Measurements from ENCODE around the gene UBA6. TPM values are rescaled to one million over a fixed set of nuclear protein-coding genes. Genes with fewer than 3 reads are reported as not detected.

The UBA6 gene
- total and polyA plus RNA-seq, 8 donors: 2.0 to 253 (median 11.7) TPM

DNA sequence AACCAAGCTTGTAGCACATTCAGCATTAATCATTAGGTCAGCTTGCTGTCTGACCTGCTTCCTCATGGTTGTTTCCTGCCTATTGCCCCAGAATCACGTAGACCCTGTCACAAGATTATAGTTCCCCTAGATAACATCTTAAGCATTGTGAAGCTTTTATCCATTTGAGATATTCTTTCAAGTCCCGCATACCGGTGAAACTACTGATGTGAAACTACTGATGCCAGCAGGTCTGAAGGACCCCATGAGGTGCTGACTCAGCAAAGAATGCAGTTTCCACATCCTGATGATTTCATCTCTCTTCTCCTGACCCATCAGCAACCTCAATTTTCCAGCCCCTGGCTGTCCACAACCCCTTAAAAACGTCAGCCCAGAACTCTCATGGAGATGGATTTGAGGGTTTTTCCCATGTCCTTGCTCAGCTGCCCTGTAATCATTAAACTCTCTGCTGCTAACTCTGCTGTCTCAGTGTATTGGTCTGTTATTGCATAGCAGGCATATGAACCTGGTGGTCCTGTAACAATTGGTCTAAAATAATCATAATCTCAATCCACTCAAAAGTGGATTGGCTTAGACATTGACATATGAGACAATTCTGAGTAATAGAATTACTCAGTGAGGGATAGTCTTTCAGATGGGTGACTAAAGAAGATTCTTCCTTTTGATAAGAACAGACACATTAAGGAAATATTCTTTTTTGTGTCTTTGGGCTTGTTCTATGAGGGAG, 26.3 kb upstream of the UBA6 start:
- Histone ChIP-seq H3K4me1 (no peaks in the 10 kb centered on the region), H3K36me3 (peaks cover 0 to 12% (median 4%) of the 10 kb centered on the region in 4 donors), H3K27ac (no peak overlapping the region), H3K9me3 (peaks cover 0 to 10% (median 4%) of the 10 kb centered on the region in 4 donors), H3K27me3 (no peaks in the 10 kb centered on the region), H3K4me3 (no peak overlapping the region)
- no peak for DNase-seq
- intact Hi-C loops (cut with DNase I; ENCODE audit: low total_unique reads): no loop called here
- 67 to 82% (median 72%) methylated on average over 4 of the region's 4 CpGs for WGBS, 5 donors
- no peak for TF ChIP-seq POLR2A (IDR thresholded peaks at IDR 0.05)
- TF ChIP-seq POLR2AphosphoS5 (IDR thresholded peaks at IDR 0.05): no peak
- no peak for TF ChIP-seq EP300 (IDR thresholded peaks at IDR 0.05)

GRCh38 chr4:67725981-67726380, 25.0 kb upstream of the UBA6 start:
- intact Hi-C loops (cut with DNase I; ENCODE audit: low total_unique reads): no loop called here
- no peaks in the 10 kb centered on the region for H3K4me1 ChIP-seq
- no peaks in the 10 kb centered on the region for H3K27me3 ChIP-seq
- DNase-seq: no peak
- TF ChIP-seq POLR2A (IDR thresholded peaks at IDR 0.05) (no peak), CTCF (IDR thresholded peaks at IDR 0.05) (no peak), EP300 (IDR thresholded peaks at IDR 0.05) (no peak), POLR2AphosphoS5 (IDR thresholded peaks at IDR 0.05) (no peak)
- peaks cover 0 to 25% (median 8%) of the 10 kb centered on the region in 4 donors for H3K36me3 ChIP-seq
- 86 to 94% (median 93%) methylated on average over 4 of the region's 4 CpGs for WGBS, 5 donors
- H3K9me3 ChIP-seq: peaks cover 0 to 10% (median 4%) of the 10 kb centered on the region in 4 donors
- H3K4me3 ChIP-seq: no peak overlapping the region
- no peak overlapping the region for H3K27ac ChIP-seq

DNA sequence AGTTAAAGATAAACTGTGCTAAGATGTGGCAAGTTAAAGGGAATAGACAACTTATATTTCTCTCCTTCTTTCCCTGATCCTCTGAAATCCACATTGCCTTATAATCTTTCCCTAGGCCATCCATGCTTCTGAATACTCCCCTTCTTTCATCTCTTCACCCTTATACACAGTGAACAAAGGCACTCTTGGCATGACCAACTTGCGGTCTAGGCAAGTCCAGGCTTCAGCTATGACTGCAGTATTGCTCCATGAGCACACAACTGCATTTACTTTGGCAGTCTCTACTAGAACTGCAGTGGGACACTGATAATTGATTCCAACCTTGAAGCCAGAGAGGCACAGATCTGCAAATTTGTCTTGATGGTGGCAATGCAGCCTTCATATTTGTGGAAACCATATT, 24.2 kb upstream of the UBA6 start:
- Histone ChIP-seq H3K27ac (no peak overlapping the region), H3K36me3 (peaks cover 0 to 33% (median 16%) of the 10 kb centered on the region in 4 donors), H3K4me1 (no peaks in the 10 kb centered on the region), H3K9me3 (peaks cover 0 to 10% (median 4%) of the 10 kb centered on the region in 4 donors), H3K4me3 (no peak overlapping the region), H3K27me3 (no peaks in the 10 kb centered on the region)
- WGBS, 5 donors: 52 to 95% (median 63%) methylated on average over 1 of the region's 1 CpG
- DNase-seq: no peak
- TF ChIP-seq CTCF (IDR thresholded peaks at IDR 0.05) (no peak), EP300 (IDR thresholded peaks at IDR 0.05) (no peak), POLR2AphosphoS5 (IDR thresholded peaks at IDR 0.05) (no peak), POLR2A (IDR thresholded peaks at IDR 0.05) (no peak)
- intact Hi-C loops (cut with DNase I; ENCODE audit: low total_unique reads): no loop called here

- H3K27ac ChIP-seq: no peak overlapping the region
- DNase-seq: no peak
- H3K9me3 ChIP-seq: peaks cover 0 to 10% (median 4%) of the 10 kb centered on the region in 4 donors
- H3K36me3 ChIP-seq: peaks cover 0 to 28% (median 18%) of the 10 kb centered on the region in 4 donors
- WGBS, 5 donors: 83 to 92% (median 87%) methylated on average over 10 of the region's 10 CpGs
- intact Hi-C loops (cut with DNase I; ENCODE audit: low total_unique reads): no loop called here
- no peak for TF ChIP-seq POLR2A (IDR thresholded peaks at IDR 0.05)
- no peak for TF ChIP-seq CTCF (IDR thresholded peaks at IDR 0.05)
- TF ChIP-seq EP300 (IDR thresholded peaks at IDR 0.05): no peak
- no peak for TF ChIP-seq POLR2AphosphoS5 (IDR thresholded peaks at IDR 0.05)
- H3K4me3 ChIP-seq: no peak overlapping the region
- no peaks in the 10 kb centered on the region for H3K4me1 ChIP-seq
- no peaks in the 10 kb centered on the region for H3K27me3 ChIP-seq
Observed at GRCh38 chr4:67723949-67724348, 23.0 kb upstream of the UBA6 start.

GRCh38 chr4:67723341-67723740, 22.4 kb upstream of the UBA6 start:
- Histone ChIP-seq H3K4me3 (no peak overlapping the region), H3K4me1 (no peaks in the 10 kb centered on the region), H3K27me3 (no peaks in the 10 kb centered on the region), H3K36me3 (peaks cover 0 to 28% (median 18%) of the 10 kb centered on the region in 4 donors), H3K27ac (no peak overlapping the region), H3K9me3 (peaks cover 0 to 10% (median 4%) of the 10 kb centered on the region in 4 donors)
- no peak for TF ChIP-seq POLR2A (IDR thresholded peaks at IDR 0.05)
- no peak for TF ChIP-seq CTCF (IDR thresholded peaks at IDR 0.05)
- TF ChIP-seq POLR2AphosphoS5 (IDR thresholded peaks at IDR 0.05): no peak
- TF ChIP-seq EP300 (IDR thresholded peaks at IDR 0.05): no peak
- intact Hi-C loops (cut with DNase I; ENCODE audit: low total_unique reads): no loop called here
- WGBS, 5 donors: 93 to 97% (median 96%) methylated on average over 5 of the region's 5 CpGs
- DNase-seq: no peak
